Measurements from ENCODE around the gene MAPK12.

The MAPK12 gene

GRCh38 chr22:50236731-50237409, 24.6 kb downstream of the MAPK12 start:
- TF ChIP-seq, protein P1, sequence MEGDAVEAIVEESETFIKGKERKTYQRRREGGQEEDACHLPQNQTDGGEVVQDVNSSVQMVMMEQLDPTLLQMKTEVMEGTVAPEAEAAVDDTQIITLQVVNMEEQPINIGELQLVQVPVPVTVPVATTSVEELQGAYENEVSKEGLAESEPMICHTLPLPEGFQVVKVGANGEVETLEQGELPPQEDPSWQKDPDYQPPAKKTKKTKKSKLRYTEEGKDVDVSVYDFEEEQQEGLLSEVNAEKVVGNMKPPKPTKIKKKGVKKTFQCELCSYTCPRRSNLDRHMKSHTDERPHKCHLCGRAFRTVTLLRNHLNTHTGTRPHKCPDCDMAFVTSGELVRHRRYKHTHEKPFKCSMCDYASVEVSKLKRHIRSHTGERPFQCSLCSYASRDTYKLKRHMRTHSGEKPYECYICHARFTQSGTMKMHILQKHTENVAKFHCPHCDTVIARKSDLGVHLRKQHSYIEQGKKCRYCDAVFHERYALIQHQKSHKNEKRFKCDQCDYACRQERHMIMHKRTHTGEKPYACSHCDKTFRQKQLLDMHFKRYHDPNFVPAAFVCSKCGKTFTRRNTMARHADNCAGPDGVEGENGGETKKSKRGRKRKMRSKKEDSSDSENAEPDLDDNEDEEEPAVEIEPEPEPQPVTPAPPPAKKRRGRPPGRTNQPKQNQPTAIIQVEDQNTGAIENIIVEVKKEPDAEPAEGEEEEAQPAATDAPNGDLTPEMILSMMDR (conservative IDR thresholded peaks at IDR 0.05; ENCODE audit: low read depth) = peak; percentile 25; the same call in 1 of the 2 replicates
- CTCF ChIA-PET = no interaction called here
- POLR2A ChIA-PET (ENCODE audit: low non-redundant PET) = no interaction called here
- no peak for DNase-seq (ENCODE audit: low spot score)
- H3K27ac ChIP-seq = peak overlapping the region; percentile 16; the same call in 1 of the 2 replicates

GRCh38 chr22:50233223-50233622, 28.3 kb downstream of the MAPK12 start:
- TF ChIP-seq, protein P1 (conservative IDR thresholded peaks at IDR 0.05; ENCODE audit: low read depth) = no peak
- H3K27ac ChIP-seq = peak overlapping the region; percentile 27
- POLR2A ChIA-PET (ENCODE audit: low non-redundant PET) = no interaction called here
- CTCF ChIA-PET = interaction anchor here (0.9 kb wide), 1 partner anchor 13 kb away, joined by 5 read pairs; no protein-coding TSS in a partner anchor
- DNase-seq (ENCODE audit: low spot score) = no peak

DNA sequence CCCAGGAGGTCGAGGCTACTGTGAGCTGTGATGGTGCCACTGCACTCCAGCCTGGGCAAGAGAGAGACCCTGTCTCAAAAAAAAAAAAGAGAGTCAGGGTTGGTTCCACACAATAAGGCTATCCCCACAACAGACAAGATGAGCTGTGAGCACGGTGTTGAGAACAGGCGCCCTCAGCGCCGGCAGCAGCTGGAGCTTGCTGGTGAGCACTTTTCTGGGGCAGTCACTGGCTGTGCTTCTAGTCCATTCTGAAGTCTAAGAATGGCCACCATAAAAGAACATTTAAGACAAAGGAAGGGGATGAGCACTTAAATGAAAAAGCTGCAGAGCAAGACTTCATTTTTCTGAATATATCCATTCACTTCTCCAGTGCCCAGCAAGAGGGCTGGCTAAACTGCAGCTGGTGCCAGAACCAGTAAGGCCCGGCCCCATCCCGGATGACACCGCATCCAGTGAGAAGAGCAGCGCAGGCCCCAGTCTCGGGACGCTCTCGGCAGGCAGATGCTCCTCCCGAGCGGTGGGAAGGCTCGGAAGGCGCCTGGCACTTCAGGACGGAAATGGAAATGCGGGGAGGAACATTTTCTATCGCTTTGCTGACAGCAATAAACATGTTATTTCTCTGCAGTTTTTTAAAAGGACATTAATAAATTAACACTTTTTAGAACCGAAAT, 28.9 kb downstream of the MAPK12 start:
- no peak for DNase-seq (ENCODE audit: low spot score)
- POLR2A ChIA-PET (ENCODE audit: low non-redundant PET) = no interaction called here
- CTCF ChIA-PET = interaction anchor here (0.6 to 0.9 kb wide), 2 partner anchors 13 to 118 kb away, joined by 5 to 10 read pairs; no protein-coding TSS in a partner anchor
- TF ChIP-seq, protein P1 (conservative IDR thresholded peaks at IDR 0.05; ENCODE audit: low read depth) = no peak
- H3K27ac ChIP-seq = peak overlapping the region; percentile 27

- no peak for DNase-seq (ENCODE audit: low spot score)
- H3K27ac ChIP-seq = no peak overlapping the region
- POLR2A ChIA-PET (ENCODE audit: low non-redundant PET) = no interaction called here
- CTCF ChIA-PET = no interaction called here
- TF ChIP-seq, protein P1 (conservative IDR thresholded peaks at IDR 0.05; ENCODE audit: low read depth) = no peak
Observed at GRCh38 chr22:50229370-50229769, 32.1 kb downstream of the MAPK12 start.

GRCh38 chr22:50228366-50228765, 33.1 kb downstream of the MAPK12 start:
- CTCF ChIA-PET = interaction anchor here (0.6 kb wide), 1 partner anchor 22 kb away, joined by 3 read pairs; no protein-coding TSS in a partner anchor
- no peak overlapping the region for H3K27ac ChIP-seq
- no peak for DNase-seq (ENCODE audit: low spot score)
- POLR2A ChIA-PET (ENCODE audit: low non-redundant PET) = no interaction called here
- TF ChIP-seq, protein P1 (conservative IDR thresholded peaks at IDR 0.05; ENCODE audit: low read depth) = no peak

DNA sequence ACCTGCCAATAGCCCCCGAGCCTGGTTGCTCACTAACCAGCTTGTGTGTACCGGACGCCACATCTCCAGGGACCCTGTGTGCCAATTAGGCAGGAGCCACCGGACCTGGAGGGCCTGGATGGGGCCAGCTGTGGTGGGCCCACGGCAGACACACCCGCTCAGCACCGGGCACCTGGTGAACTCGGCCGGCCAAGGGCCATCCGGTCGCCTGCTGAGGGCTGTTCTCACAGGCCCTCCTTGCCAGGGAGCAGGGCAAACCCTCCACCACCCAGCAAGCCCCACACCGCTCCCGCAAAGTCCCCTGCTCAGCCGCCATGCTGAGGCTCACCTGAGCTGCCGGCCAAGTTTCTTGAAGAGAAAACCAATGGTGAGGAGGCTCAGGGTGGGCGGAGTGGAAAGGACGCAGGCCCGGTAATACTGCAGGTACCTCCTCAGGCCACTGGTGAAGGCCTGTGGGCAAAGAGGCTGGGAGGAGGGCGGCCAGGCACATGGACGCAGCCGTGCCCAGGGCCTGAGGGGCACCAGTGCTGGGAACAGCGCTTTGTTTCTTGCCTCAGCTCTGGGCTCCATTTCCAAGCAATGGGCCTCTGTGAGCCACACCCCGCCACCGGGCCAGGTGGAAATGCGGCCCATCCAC, 33.8 kb downstream of the MAPK12 start:
- H3K27ac ChIP-seq = no peak overlapping the region; the same call in 1 of the 2 replicates
- no peak for DNase-seq (ENCODE audit: low spot score)
- ChIA-PET CTCF (interaction anchor here (0.6 kb wide), 1 partner anchor 21 kb away, joined by 3 read pairs; no protein-coding TSS in a partner anchor), POLR2A (ENCODE audit: low non-redundant PET) (no interaction called here)
- TF ChIP-seq, protein P1 (conservative IDR thresholded peaks at IDR 0.05; ENCODE audit: low read depth) = no peak

Measured in RWPE1 (cell line).